ENCODE data around the gene BCL2A1.
"Not testable (repeated sequence)": the region's sequence is repeated elsewhere in the genome, so short reads cannot be mapped to it uniquely, and the experiment has no call there.

The BCL2A1 gene

GRCh38 chr15:79919749-79920511 is 51.1 kb downstream of the BCL2A1 start:
- no peak for DNase-seq

- no peak for DNase-seq
These were observed 51.8 kb downstream of the BCL2A1 start for GRCh38 chr15:79919090-79919748.

- DNase-seq: no peak
These were observed 52.7 kb downstream of the BCL2A1 start for GRCh38 chr15:79918278-79918677.

- DNase-seq: no peak
These were observed 54.4 kb downstream of the BCL2A1 start for GRCh38 chr15:79916502-79917132.

- DNase-seq: not testable (repeated sequence)
These were observed 55.1 kb downstream of the BCL2A1 start for GRCh38 chr15:79915776-79916501.

GRCh38 chr15:79914728-79915127 is 56.3 kb downstream of the BCL2A1 start:
- DNase-seq: no peak
